ENCODE results near the gene GIPC3.

- TF ChIP-seq POLR2A (IDR thresholded peaks at IDR 0.05; ENCODE audit: low read depth, low read length) (no peak), SPI1 (IDR thresholded peaks at IDR 0.05; ENCODE audit: low read depth, low read length) (no peak), POU2F2 (IDR thresholded peaks at IDR 0.05; ENCODE audit: low read depth, low read length) (no peak)
Observed at GRCh38 chr19:3615524-3616135, 30.4 kb downstream of the GIPC3 start.
